ENCODE measurements around the gene PCSK5.
"Not testable (repeated sequence)": the region's sequence is repeated elsewhere in the genome, so short reads cannot be mapped to it uniquely, and the experiment has no call there.

The PCSK5 gene

DNA sequence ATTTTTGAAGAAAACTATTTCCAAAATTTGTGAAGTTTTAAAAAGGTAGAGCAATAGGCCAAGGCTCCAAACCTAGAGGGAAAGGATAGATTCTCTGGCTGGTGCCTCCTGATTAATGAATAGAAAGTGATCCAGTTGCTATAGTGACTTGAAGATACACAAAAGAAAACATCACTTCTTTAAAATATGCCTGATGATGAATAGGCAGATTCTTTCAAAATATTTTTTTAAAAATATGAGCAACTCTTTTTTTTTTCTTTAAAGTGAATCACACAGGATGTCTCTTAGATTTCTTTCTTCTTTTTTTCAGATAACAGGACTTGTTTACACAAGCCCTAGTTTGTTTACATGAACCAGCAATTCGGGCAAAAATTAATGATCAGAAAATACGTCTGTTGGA, 379.3 kb downstream of the PCSK5 start:
- no peak for DNase-seq

DNA sequence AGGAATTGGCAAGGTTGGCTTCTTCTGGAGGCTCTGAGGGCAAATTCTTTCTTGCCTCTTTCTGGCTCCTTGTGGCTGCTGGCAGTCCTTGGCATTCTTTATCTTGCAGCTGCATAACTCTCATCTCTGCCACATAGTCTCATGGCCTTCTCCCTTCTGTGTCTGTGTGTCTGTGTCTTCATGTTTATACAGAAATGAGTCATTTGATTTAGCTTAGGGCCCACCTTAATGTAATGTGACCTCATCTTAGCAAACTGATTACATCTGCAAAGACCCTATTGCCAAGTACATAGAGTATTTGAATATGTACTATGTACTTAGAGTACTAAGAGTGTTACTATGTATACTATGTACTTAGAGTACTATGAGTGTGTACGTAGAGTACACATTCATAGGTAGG, 381.3 kb downstream of the PCSK5 start:
- DNase-seq = no peak

DNA sequence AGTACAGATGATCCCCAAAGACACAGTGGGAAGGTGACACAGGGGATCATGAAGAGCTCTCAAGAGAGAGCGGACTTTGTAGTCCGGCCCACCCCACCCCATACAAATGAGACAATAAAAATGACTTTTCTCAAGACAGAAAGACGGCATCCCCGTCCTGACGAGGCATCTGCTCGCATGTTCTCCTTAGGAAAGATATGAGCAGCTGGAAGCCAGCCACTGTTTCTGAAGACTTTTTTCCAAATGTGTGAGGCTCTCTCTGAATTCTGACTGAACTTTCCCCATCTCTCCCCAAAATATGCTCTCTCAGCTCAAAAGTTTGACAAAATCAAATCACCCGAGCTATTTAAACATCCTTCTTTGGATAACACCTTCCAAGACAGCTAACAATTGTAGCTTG, 398.6 kb downstream of the PCSK5 start:
- DNase-seq = no peak

DNA sequence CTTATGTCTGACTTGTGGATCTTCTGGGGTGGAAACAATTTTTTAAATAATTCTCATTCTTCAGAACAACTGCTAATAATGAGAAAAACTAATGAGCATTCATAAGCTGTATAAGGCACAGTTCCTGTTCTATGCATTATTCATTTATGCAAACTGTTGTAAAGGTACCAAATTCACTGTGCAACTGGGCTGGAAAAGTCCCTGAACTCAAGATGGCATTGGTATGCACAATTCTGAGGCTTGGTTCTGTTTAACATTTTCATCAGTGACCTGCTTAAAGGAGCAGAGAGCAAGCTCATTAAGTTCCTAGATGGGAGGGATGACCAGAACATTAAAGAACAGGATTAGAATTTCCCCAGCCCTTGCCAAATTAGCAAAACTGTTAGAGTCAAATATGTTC, 399.2 kb downstream of the PCSK5 start:
- no peak for DNase-seq

DNA sequence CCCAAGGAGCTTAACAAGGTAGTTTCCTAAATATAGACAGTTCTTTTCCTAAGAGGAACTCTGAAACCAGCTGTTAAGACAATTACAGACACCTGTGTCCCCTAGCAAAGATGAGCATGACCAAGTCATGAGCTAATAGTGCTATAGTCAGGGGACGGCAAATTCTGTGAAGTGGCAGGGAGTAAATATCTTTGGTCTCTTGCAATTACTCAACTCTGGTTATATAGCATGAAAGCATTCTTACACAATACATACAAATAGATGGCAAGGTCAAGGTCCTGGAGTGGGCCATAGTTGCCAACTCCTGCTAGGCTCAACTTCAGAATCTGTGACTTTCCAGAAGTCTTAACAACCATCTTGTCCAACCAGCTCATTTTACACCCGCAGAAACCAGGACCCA, 400.1 kb downstream of the PCSK5 start:
- no peak for DNase-seq

DNA sequence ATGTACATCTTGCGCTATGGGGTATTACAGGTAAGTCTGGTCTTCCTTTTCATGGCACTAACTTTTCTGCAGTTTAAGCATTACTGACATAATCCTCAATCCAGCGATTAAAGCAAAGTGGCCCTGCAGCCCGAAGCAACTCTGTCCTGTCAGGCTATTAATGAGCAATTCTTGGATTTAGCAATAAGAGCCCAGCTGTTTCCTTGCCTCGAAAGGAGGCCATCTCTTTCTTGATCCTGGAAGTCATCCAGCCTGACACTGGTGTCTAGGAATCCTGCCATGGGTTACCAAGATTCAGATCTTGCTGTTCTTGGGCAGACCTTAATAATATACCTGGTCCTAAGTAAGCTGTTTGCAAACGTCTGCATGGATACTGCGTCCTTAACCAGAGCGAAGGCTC, 401.8 kb downstream of the PCSK5 start:
- no peak for DNase-seq

DNA sequence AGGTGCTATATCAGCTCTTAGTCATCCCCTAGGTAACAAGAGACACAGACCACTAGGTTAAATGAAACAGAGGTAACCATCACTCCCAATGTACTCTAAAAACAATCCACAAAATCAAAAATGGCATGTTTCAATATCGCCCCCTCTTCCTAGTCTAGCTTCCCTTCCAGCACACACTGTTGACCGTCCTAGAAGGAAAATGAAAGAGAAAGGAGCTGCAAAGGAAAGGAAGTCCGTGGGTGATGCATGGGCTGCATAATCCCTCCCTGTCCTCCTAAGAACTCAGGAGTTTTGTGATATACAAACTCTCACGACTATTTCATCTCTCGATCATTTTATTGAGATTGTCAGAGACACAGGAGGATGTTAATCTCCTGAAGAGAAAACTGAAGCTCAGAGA, 402.2 kb downstream of the PCSK5 start:
- DNase-seq = no peak

DNA sequence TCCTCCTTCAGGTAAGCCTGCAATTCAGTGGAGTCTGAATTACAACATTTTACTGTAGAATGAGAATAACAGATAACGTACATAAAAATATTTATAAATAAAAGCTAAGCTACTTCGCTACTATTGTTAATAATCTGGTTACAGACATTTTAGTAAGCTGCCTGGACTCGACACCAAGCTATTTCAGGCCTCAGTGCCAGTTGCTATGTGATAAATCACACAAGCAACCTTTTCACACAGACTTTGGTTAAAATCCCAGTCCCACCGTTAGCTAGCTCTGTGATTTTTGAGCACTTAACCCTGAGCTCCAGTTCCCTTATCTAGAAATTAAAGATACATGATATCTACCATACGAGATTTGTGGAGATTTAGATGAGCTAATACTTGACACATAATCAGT, 403.8 kb downstream of the PCSK5 start:
- DNase-seq = no peak

DNA sequence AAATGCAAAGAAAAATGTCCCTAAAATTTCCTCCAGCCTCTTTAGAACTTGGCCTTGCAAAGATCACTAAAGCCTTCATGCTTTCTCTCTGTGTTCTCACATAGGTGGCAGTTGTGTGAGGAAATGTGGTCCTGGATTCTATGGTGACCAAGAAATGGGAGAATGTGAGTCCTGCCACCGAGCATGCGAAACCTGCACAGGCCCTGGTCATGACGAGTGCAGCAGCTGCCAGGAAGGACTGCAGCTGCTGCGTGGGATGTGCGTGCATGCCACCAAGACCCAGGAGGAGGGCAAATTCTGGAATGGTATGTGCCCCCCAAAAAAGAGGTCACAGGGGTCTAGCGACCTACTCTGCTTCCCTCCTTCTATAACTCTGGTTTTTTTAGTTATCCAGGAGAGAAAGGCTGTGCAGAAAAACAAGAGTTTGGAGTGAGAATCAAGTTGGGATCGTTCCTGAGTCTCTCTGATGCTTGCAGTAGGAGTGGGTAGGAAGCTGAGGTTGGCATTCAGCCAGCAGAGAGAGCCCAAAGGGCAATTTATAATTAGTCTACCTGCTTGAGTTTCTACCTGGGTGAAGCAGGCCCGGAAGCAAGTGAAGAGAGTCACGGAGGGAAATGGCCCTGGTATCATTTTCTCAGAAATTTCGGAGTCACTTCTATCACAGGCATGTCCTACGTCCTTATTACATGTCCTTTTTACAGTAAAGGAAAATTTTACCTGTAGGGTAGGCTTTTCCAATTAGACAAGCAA, 406.3 kb downstream of the PCSK5 start:
- no peak for DNase-seq

DNA sequence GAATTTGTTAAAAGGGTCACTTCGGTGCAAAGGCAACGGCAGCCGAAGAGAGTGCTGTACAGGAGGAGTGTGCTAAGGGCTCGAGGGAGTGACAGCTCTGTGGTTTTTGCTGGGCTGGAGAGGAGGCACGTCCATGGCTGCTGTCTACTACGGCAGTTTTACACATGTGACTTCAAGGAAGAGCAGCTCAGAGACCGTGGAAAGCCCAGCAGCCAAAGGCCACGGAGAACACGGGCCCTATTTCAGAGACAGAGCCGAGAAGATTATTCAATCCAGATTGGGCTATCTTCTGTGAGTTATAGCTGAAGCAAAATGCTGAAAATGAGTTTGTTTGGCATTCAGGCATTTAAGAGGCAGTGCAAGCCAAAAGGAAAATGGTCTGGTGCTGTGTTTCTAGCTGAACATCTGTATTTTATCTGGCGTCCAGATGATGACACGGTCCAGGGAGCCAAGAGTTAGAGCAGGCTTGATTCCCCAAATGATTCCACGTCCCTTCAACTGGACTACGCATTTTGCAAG, 407.3 kb downstream of the PCSK5 start:
- peak; percentile 76 for DNase-seq

DNA sequence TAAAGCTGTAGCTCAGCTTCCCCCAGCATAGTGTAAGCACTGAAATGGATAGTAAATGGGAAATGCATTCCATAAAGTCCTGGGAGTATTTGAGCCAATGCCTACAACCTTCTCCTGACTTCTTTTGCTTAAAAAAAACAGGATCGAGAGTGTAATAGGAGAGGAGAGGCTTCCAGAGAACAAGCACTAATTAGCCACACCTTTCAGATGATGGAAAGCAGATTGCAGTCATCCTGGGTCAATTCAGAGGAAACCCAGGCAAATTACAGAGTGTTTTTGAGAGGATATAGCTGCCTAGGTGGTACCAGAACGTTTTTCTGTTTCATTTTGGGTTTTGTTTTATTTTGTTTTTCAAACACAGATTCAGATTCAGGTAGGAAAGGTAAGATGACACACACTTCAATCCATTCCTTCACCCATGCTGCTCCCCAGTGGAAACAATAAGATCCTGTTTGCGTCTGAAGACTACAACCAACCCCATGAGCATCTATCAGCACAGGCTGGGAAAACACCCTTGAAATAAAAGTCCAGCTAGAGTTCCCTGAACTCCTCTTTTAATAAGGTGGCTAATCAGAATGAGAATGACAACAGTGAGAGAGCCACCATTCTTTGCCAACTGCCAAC, 408.2 kb downstream of the PCSK5 start:
- DNase-seq = no peak

DNA sequence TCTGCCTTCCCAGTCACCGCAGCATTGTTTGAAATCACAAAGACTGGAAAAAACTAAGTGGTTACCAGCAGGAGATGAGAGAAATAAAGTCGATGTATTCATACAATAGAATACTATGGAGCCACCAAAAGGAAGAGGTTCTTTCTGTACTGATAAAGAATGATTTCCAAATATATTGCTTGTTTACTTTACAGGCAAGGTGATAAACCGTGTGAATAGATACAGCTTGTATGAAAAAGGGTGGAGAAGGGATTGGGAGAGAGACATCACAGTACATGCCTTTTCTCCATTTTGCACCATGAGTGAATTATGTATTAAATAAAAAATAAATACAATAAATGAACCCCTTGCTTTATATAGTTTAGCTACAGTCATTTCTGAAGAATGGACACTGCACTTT, 412.1 kb downstream of the PCSK5 start:
- DNase-seq = no peak

DNA sequence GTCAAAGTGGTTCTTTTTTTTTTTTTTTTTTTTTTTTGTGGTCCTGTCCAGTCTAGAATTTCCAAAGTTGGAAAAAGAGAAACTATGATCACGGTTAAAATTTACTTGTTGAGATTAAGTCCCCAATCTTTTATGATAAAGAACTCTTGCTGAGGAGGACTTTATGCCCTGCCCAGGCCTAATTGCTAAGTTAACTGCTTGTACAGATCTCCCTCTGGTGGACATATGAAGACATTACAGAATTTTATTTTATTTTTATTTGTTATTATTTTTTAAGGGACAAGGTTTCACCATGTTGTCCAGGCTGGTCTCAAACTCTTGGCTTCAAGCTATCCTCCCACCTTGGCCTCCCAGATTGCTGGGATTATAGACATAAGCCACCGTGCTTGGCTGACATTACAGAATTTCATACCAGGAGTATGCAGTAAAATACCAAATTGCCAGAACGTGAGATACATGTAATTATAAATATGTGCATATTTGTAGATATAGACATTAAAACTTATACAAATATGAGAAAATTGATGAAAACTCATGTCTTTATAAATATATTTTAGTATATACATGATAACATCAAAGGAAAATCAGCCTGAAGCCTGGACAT, 412.6 kb downstream of the PCSK5 start:
- DNase-seq = no peak

DNA sequence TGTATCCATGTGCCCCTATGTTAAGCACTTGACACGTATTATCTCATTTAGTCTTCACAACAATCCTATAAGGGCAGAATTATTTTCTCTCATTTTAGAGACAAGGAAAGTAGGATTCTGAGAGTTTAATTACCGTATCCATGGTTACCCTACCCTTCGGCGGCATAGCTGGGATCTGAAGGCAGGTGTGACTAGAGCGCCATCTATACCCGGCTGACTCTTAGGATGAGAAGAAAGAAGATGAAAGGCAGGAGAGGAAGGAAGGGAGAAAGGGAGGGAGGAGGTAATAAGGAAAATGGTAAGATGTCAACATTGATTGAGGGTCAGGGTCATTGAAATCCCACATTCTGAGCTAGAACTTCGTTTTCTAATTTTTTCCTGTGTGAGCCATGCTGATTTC, 416.6 kb downstream of the PCSK5 start:
- not testable (repeated sequence) for DNase-seq

DNA sequence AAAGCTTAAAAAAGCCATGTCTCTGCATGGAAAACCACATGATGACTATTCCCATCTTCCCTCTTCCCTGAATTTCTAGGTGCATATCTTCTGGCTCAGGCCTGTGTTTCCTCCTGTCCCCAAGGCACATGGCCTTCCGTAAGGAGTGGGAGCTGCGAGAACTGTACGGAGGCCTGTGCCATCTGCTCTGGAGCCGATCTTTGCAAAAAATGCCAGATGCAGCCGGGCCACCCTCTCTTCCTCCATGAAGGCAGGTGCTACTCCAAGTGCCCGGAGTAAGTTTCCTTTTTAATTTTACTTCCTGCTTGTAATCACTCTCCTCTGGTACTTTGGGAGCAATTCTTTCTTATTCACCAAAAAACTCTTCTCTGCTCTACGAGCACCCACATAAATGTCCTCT, 420.1 kb downstream of the PCSK5 start:
- no peak for DNase-seq

DNA sequence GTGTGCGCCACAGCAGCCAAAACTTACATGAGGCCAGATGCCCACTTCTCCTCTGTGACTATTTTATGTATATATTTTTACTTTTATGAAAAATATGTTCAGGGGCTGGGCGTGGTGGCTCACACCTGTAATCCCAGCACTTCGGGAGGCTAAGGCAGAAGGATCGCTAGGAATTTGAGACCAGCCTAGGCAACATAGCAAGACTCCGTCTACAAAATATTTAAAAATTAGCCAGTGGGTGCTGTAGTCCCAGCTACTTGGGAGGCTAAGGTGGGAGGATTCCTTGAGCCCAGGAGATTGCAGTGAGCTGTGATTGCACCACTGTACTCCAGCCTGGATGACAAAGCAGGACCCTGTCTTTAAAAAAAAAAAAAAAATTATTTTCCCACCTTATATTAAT, 420.5 kb downstream of the PCSK5 start:
- DNase-seq = no peak

DNA sequence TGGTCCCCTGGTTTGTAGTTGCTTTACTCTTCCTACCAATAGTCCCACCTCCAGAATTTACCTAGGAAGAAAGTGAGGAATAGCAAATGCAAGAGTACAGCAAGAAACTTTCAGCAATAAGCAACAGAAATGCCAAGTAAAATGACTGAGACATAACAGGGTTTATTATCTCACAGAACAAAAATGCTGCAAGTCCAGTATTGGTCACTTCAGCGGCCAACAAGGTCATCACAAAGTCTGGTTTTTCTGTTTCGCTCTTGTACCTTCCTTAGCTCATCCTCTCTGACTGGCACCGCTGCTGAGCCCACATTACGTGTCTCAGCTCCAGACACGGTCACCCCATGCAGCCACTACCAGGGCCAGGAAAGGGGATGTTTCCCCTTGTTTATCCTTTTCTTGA, 421.1 kb downstream of the PCSK5 start:
- no peak for DNase-seq

DNA sequence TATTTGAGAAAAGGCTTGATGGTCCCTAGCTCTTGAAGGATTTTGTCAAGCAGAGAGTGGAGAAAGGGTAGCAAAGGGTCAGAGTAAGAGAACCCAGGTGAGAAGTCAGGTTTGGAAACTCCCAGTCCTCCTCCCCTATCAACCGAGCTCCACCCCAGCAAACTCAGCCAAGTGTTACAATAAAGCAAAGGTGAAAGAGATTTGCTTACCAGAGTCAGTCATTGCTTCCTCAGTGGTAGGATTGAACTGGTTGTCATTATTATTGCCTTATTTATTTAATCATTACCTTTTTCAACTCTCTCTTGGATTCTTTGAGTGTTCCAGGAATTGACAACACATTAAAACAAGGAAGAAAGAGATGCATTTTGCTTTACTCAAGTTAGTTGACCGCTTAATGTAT, 423.3 kb downstream of the PCSK5 start:
- DNase-seq = no peak

DNA sequence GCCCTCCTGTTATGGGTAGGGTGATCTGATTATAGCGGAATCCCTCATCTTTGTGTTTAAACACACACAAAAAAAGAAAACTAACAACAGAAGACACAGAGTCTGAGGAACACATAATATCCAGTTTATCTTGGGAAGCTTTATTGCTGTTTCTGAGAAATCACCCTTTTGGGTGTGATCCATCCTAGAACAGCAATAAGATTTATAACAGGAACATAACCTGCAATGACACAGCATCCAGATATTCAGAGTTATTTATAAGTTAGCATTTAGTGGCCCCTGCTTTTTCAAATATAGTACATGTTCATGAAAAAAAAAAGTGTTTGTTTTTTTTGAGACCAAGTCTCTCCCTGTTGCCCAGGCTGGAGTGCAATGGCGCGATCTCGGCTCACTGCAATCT, 423.8 kb downstream of the PCSK5 start:
- no peak for DNase-seq

DNA sequence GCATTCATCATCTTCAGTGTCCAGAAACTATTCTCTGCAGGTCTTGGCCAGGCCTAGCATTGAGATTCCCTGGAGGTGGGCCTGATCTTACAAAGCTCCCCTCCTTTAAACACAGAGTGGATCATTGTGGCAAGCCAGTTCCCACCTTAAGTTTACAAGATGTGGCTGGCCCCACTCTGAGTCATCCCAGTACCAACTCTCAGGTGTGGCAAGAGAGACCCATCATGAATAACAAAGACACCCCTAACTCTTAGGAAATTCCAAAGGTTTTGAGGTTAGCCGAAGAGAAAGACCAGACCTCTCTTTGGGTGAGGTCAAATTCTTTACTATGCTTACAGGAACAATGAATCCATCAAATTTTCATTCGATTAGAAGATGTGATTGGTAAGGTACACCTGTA, 425.6 kb downstream of the PCSK5 start:
- DNase-seq = no peak

DNA sequence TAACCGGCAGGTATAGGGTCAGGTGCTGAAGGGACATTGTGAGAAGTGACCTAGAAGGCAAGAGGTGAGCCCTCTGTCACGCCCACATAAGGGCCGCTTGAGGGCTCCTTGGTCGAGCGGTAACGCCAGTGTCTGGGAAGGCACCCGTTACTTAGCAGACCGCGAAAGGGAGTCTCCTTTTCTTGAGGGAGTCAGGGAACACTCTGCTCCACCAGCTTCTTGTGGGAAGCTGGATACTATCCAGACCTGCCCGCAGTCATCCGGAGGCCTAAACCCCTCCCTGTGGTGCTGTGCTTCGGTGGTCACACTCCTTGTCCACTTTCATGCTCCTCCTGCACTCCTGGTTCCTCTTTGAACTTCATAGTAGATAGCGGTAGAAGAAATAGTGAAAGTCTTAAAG, 429.0 kb downstream of the PCSK5 start:
- DNase-seq = not testable (repeated sequence)

DNA sequence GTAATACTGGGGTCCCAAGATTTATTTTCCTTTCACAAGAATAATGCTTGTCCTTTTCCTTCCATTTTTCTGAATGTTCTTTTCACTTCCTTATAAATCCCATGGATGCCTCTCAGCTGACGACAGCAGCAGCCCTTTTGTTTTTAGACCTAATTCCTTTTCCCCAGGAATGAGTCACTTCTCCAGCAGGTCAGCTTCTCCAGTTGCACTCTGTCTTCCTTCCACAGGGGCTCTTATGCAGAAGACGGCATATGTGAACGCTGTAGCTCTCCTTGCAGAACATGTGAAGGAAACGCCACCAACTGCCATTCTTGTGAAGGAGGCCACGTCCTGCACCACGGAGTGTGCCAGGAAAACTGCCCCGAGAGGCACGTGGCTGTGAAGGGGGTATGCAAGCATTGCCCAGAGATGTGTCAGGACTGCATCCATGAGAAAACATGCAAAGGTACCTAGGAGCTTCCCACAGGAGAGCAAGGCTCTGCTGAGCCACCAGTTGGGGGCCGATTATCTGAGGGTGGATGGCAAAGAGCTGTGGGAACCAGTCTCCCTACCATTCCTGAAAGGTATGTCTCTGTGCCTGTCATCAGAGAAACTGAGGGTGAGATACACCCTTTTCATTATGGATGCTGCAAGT, 430.8 kb downstream of the PCSK5 start:
- no peak for DNase-seq

DNA sequence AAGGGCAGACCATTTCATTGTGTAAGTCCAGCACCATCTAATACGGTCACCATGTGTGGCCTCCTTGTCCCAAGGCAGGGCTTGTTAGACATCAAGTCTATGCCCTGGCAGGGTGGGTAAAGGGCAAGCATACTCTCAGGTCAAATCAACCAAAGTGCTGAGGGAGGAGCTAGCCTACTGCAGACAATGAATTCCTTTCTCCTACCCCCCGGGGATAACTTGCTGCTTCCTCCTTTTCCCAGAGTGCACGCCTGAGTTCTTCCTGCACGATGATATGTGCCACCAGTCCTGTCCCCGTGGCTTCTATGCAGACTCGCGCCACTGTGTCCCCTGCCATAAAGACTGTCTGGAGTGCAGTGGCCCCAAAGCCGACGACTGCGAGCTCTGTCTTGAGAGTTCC, 432.3 kb downstream of the PCSK5 start:
- DNase-seq = no peak

DNA sequence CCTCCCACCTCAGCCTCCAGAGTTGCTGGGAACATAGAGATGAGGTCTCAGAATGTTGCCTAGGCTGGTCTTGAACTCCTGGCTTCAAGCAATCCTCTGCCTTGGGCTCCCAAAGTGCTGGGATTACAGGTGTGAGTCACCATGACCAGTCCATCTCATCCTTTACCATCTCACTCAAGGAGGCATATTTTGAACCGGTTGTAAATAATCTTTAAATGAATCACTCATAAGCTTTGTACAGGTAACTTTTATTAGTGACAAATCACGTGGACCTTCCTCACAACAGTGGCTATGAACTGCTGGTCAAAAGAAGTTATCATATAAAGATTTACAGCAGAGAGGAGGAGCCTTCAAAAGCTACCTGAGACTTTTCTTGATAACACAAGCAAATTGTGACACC, 433.0 kb downstream of the PCSK5 start:
- no peak for DNase-seq
